Mesodermal cell (in vitro differentiated cells): Measurements from ENCODE around the gene RUVBL2.
"Not testable (repeated sequence)": the region's sequence is repeated elsewhere in the genome, so short reads cannot be mapped to it uniquely, and the experiment has no call there.

Experiments
- H3K27ac ChIP-seq: 2 replicates; pipeline ENCODE4 v1.7.0; 2013; ENCODE audit warnings: mild to moderate bottlenecking, low read depth, low read length, moderate library complexity; ENCODE audit not compliant: severe bottlenecking
- H3K36me3 ChIP-seq: 2 replicates; pipeline ENCODE4 v1.7.1; 2013; ENCODE audit warnings: mild to moderate bottlenecking, low read length, moderate library complexity; ENCODE audit not compliant: control insufficient read depth, insufficient read depth
- H3K4me1 ChIP-seq: one replicate; pipeline ENCODE4 v1.7.1; 2013; ENCODE audit warnings: mild to moderate bottlenecking, low read length; ENCODE audit not compliant: insufficient read depth, control insufficient read depth, poor library complexity, severe bottlenecking
- H3K4me3 ChIP-seq: 2 replicates; pipeline ENCODE4 v1.7.0; 2013; ENCODE audit warnings: low read length, control low read depth, mild to moderate bottlenecking; ENCODE audit not compliant: insufficient read depth, poor library complexity, severe bottlenecking; ENCODE audit errors: extremely low read depth
- H3K9me3 ChIP-seq: 2 replicates; pipeline ENCODE4 v1.7.1; 2013; ENCODE audit warnings: mild to moderate bottlenecking, low read length, moderate library complexity; ENCODE audit not compliant: control insufficient read depth
- WGBS, 2 experiments: methylation state at CpG; one replicate each; pipeline ENCODE4 v1.1.5; 2013; ENCODE audit warnings: missing lambda C conversion rate in 2 of 2; ENCODE audit not compliant: insufficient coverage in 2 of 2; 5-methylcytosine and 5-hydroxymethylcytosine counted together

RUVBL2 gene

GRCh38 chr19:49020342-49020741, 26.7 kb downstream of the RUVBL2 start:
- H3K4me1 ChIP-seq = peaks cover 5% of the 10 kb centered on the region
- no peak overlapping the region for H3K27ac ChIP-seq
- 88 to 93% methylated on average over 8 to 10 of the region's 11 CpGs for WGBS, 2 experiments
- peaks cover 6% of the 10 kb centered on the region for H3K36me3 ChIP-seq
- no peaks in the 10 kb centered on the region for H3K9me3 ChIP-seq
- H3K4me3 ChIP-seq = no peak overlapping the region

GRCh38 chr19:49020931-49021895, 27.5 kb downstream of the RUVBL2 start:
- Histone ChIP-seq H3K4me1 (peaks cover 5% of the 10 kb centered on the region), H3K27ac (no peak overlapping the region), H3K9me3 (no peaks in the 10 kb centered on the region), H3K36me3 (no peaks in the 10 kb centered on the region), H3K4me3 (no peak overlapping the region)
- 66 to 75% methylated on average over 13 to 15 of the region's 16 CpGs for WGBS, 2 experiments

GRCh38 chr19:49022116-49022515, 28.4 kb downstream of the RUVBL2 start:
- no peak overlapping the region for H3K27ac ChIP-seq
- H3K9me3 ChIP-seq = no peaks in the 10 kb centered on the region
- no peaks in the 10 kb centered on the region for H3K36me3 ChIP-seq
- WGBS, 2 experiments = 86 to 90% methylated on average over 6 to 9 of the region's 9 CpGs
- peaks cover 5% of the 10 kb centered on the region for H3K4me1 ChIP-seq
- H3K4me3 ChIP-seq = no peak overlapping the region

- not testable (repeated sequence) for H3K4me1 ChIP-seq, H3K4me3 ChIP-seq, H3K9me3 ChIP-seq, H3K27ac ChIP-seq, H3K36me3 ChIP-seq
- WGBS, 2 experiments = 78% methylated on average over 7 of the region's 15 CpGs; no CpG with 5 or more reads in 1 of the 2 experiments
Measured at GRCh38 chr19:49024233-49024632, 30.5 kb downstream of the RUVBL2 start, which contains the start of gene CGB3. Gene CGB3 (minus strand): TSS chr19:49024333. CDS start chr19:49023971, 362 bp downstream.

GRCh38 chr19:49025088-49025487, 31.4 kb downstream of the RUVBL2 start:
- H3K4me3 ChIP-seq, H3K27ac ChIP-seq, H3K4me1 ChIP-seq, H3K9me3 ChIP-seq, H3K36me3 ChIP-seq: not testable (repeated sequence)
- WGBS, 2 experiments = no CpG with 5 or more reads among the region's 6 CpGs

- not testable (repeated sequence) for H3K27ac ChIP-seq, H3K4me1 ChIP-seq, H3K4me3 ChIP-seq, H3K9me3 ChIP-seq, H3K36me3 ChIP-seq
- WGBS, 2 experiments = 83 to 90% methylated on average over 7 to 16 of the region's 23 CpGs
Measured at GRCh38 chr19:49025599-49025998, 31.9 kb downstream of the RUVBL2 start.

- not testable (repeated sequence) for H3K9me3 ChIP-seq, H3K36me3 ChIP-seq, H3K4me3 ChIP-seq, H3K4me1 ChIP-seq, H3K27ac ChIP-seq
- 100% methylated on average over 1 of the region's 9 CpGs; no CpG with 5 or more reads in 1 of the 2 experiments for WGBS, 2 experiments
Measured at GRCh38 chr19:49028686-49029085, 35.0 kb downstream of the RUVBL2 start.

- not testable (repeated sequence) for H3K27ac ChIP-seq, H3K9me3 ChIP-seq, H3K4me1 ChIP-seq, H3K4me3 ChIP-seq, H3K36me3 ChIP-seq
- 79 to 82% methylated on average over 12 to 14 of the region's 14 CpGs for WGBS, 2 experiments
Measured at GRCh38 chr19:49029749-49030148, 36.1 kb downstream of the RUVBL2 start.

GRCh38 chr19:49030323-49030722, 36.6 kb downstream of the RUVBL2 start:
- H3K4me3 ChIP-seq, H3K36me3 ChIP-seq, H3K4me1 ChIP-seq, H3K27ac ChIP-seq, H3K9me3 ChIP-seq: not testable (repeated sequence)
- WGBS, 2 experiments = 60 to 100% methylated on average over 1 to 2 of the region's 8 CpGs

- not testable (repeated sequence) for H3K4me1 ChIP-seq, H3K36me3 ChIP-seq, H3K27ac ChIP-seq, H3K4me3 ChIP-seq, H3K9me3 ChIP-seq
- WGBS, 2 experiments = 85 to 93% methylated on average over 15 to 17 of the region's 28 CpGs
Measured at GRCh38 chr19:49031642-49032301, 38.1 kb downstream of the RUVBL2 start, which contains the start of gene CGB2. Gene CGB2 (plus strand): TSS chr19:49031890. CDS start chr19:49032096, 206 bp downstream.
